Mammary epithelial cell (primary cell): ENCODE results near the gene SHBG.

Source experiments
- EZH2 ChIP-seq: IDR thresholded peaks from 2 replicates; pipeline ENCODE4 v1.6.1; 2012; ENCODE audit warnings: low read length, inconsistent platforms, borderline replicate concordance
- TF ChIP-seq, protein P1 (sequence below), 2 donors: IDR thresholded peaks in 1 of 2; conservative IDR thresholded peaks in 1 of 2; 2 replicates each; pipeline ENCODE4 v1.5.1; 2011 to 2012; ENCODE audit warnings: inconsistent platforms in 2 of 2, low read length in 2 of 2, mild to moderate bottlenecking in 2 of 2, control low read depth in 1 of 2, low read depth in 1 of 2; ENCODE audit not compliant: insufficient read depth in 1 of 2; ENCODE audit errors: extremely low read depth in 1 of 2

DNA sequence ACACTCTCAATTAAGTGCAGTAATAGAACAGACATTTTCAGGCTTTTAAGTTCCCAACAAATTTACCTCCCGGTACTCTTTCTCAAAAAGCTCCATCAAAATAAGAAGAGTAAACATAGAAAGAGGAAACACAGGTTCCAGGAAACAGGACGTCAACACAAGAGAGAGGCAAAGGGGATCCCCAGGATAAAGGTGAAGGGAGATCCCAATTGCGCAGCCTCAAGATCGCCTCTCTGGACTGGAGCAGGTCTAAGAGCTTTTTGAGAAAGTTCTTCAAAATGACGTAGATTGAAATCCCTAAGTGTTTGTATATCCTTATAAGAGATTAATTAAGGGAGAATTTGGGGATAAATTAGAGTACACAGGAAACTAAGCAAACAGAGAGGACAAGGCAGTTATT is 11.3 kb upstream of the SHBG start:
- TF ChIP-seq, protein P1, sequence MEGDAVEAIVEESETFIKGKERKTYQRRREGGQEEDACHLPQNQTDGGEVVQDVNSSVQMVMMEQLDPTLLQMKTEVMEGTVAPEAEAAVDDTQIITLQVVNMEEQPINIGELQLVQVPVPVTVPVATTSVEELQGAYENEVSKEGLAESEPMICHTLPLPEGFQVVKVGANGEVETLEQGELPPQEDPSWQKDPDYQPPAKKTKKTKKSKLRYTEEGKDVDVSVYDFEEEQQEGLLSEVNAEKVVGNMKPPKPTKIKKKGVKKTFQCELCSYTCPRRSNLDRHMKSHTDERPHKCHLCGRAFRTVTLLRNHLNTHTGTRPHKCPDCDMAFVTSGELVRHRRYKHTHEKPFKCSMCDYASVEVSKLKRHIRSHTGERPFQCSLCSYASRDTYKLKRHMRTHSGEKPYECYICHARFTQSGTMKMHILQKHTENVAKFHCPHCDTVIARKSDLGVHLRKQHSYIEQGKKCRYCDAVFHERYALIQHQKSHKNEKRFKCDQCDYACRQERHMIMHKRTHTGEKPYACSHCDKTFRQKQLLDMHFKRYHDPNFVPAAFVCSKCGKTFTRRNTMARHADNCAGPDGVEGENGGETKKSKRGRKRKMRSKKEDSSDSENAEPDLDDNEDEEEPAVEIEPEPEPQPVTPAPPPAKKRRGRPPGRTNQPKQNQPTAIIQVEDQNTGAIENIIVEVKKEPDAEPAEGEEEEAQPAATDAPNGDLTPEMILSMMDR (conservative IDR thresholded peaks at IDR 0.05 in 1 of 2, IDR thresholded peaks at IDR 0.05 in 1 of 2; ENCODE audit: extremely low read depth in 1 of 2, insufficient read depth in 1 of 2, low read depth in 1 of 2, low read length in 2 of 2): no peak
- no peak for TF ChIP-seq EZH2
